Measurements from ENCODE around the gene PSG1.
"Not testable (repeated sequence)": the region's sequence is repeated elsewhere in the genome, so short reads cannot be mapped to it uniquely, and the experiment has no call there.

Gene PSG1

DNA sequence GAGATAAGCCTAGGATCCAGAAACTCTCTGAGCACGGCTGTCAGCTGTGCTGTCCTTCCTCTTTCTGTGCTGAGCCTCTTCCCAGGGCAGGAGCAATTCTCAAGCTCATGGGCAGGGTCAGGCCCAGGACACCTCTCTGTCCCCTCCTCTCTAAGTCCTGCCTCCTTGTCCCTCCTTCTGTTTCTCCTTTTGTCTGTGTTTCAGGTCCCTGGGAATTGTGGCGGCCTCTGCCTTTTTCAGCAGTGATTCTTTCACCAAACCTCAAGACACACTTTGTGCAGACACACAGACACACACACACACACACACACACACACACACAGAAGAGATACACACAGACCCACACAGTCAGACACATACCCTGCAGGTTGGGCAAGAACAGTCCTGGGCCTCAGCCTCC is at the start of gene PSG1:
TSS of gene PSG1 (minus strand) at position 101 of the 400 bp plus-strand sequence. CDS start 132 bp downstream, outside the sequence.
- DNase-seq, result no peak

DNA sequence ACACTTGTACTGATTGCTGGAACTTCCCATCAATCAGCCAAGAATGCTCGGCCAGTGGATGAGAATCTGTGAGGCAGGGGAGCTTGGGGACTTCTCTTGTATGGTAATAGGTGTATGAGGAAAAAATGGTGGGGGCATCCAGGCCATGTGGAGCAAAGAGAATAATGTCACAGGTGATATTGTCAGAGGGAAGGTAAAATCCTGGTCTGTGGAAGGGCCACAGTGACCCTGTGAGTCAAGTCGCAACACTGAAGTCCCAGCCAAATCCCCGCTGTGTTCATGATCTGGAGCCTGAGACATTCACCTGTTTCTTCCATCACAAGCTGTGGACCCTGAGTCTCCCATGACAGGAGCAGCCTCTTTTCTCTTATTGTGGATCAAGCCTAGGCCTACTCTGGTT is 49.4 kb upstream of the PSG1 start:
- DNase-seq, result no peak

DNA sequence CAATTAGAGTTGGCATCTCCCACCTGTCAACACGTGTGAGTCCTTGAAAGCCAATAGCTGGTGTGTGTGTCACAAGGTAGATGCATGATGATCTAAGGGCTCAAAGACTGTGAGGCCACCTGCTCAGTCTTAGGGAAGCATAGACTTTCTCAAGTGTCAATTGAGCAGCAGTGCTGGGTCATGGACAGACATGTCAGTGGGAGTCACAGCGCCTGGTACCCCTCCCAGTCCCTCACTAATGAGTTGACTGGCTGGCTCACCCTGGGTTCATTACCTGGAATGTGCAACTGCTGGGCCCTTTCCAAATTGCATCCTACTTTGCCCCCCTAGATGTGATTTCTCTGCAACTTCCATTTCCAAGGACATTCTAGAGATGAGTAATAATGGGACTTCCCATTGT is 47.3 kb upstream of the PSG1 start:
- DNase-seq, result no peak

DNA sequence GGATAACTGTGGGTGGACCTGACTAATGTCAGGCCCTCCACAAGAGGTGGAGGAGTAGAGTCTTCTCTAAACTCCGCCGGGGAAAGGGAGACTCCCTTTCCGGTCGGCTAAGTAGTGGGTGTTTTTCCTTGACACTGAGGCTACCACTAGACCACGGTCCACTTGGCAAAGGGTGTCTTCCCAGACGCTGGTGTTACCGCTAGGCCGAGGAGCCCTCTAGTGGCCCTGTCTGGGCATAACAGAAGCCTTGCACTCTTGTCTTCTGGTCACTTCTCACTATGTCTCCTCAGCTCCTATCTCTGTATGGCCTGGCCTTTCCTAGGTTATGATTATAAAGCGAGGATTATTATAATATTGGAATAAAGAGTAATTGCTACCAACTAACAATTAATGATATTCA is 43.6 kb upstream of the PSG1 start:
- not testable (repeated sequence) for DNase-seq

DNA sequence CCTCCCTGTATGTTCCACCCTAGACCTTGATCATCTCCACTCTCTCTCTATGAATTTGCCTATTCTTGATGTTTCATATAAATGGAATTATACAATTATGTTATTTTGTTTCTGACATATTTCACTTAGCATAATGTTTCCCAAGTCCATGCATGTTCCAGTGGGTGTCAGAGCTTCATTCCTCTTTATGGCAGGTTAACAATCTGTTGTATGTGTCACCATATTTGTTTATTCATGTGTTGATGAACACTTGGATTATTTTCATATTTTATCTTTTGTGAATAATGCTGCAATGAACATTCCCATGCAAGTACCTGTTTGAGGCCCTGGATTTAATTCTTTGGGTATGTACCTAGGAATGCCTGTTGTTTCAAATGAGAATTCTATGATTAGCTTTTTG is 41.5 kb upstream of the PSG1 start:
- DNase-seq, result not testable (repeated sequence)

DNA sequence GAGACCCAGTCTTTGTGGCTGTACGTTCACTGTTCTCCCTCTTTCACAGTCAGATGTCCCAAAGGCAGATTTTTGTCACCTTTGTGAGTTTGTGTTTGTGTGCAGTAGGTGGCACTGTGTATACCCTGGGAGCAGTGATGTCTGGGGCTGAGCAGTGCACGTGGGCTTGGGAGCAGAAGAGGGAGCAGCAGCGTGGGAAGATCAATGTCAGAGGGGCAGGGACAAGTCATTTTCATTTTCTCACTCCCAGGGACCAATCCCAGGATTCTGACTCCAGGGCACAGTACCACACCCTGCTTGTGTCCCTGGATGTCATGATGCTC is 40.2 kb upstream of the PSG1 start:
- DNase-seq, result no peak

DNA sequence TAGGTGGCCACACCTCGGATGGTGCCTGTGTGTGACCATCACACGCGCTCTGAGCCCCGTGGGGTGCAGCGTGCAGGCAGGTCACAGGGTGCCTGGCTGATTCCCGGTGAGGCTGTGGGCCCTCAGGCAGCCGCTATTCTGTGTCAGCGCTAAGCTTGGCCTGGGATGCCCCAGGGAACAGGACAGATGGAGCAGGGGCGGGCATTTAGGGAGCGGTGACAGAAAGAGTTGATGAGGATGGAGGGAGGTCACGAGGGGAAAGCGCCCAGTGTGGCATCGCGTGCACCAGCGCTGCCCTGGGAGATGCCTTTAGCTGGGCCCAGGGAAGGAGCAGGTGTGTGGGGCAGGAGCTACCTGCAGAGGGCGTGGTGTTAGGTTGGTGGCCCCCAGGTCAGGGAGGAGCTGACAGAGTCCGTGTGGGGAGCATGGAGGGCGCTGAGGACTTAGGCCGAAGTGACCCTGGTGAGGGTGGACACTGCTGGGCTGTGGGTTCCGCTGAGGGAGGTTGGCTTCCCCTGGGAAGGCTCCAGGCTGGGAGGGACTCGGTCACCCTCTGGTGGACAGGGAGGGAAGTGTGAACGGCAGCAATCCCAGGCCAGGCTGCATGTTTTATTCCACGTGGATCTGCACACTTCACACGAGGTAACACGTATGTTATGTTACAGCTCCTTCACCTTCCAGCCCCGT is 39.7 kb upstream of the PSG1 start:
- not testable (repeated sequence) for DNase-seq

DNA sequence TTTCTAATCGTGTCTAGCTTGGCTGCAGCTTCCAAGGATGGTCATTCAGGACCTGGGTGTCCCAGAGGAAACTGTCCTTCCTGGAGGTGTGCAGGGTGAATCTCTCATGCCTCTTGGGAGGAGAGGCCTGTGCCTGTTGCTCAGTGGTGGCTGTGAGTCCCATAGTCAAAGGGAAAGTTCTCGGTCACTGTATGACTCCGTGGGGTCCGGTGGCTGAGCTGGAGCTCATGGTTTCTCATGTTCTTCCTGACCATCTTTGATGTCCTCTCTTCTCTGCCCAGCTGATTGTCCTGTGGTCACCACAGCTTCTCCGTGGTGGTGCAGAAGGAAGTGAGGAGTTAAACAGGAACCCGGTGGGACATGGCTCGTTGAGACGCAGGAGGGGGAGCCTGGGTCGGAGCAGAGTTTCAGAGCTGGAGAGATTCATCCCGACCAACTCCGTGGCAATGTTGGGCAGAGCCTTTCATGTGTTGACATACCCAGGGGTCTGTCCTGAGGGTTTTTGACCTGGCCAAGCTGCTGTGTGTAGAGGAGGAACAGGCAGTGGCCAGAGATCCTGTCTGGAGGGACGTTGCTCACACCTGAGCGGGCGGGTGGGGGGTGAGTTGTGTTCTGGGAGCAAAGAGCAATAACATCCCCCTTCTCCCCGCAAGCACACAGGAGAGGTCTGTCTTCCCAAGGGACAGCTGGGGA is 39.0 kb upstream of the PSG1 start:
- not testable (repeated sequence) for DNase-seq

DNA sequence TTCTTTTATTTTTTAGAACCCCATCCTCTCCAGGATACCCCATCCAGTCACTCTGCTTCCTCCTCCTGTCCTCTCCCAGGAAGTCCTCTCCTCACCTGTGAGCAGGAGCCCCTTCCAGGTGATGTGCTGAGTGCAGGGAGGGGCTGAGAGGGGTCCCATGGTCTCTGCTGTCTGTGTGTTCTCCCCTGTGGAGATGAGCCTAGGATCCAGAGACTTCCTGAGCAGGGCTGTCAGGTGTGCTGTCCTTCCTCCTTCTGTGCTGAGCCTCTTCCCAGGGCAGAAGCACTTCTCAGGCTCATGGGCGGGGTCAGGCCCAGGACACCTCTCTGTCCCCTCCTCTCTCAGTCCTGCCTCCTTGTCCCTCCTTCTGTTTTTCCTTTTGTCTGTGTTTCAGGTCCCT is 38.1 kb upstream of the PSG1 start, which contains the start of gene PSG6:
TSS of gene PSG6 (minus strand) at position 261 of the 400 bp plus-strand sequence. CDS start at position 159, 102 bp downstream.
- DNase-seq, result not testable (repeated sequence)

DNA sequence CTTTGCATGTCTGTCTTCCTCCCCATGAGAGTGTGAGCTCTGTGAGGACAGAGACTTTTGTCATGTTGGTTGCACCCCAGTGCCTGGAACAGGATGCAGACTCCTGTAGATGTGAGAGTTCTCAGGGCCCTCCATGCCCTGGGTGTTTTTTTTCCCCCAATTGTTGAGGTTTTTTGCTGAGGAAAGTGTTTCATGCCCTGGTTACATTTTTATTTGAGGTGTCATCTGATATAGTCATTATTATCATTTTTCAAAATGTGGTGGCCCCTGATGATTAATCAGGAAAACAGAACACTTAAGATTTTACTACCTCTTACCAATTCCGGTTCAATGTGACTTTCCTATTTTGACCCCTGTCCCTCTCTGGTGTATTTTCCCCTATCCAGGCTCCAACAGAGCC is 37.4 kb upstream of the PSG1 start:
- not testable (repeated sequence) for DNase-seq

DNA sequence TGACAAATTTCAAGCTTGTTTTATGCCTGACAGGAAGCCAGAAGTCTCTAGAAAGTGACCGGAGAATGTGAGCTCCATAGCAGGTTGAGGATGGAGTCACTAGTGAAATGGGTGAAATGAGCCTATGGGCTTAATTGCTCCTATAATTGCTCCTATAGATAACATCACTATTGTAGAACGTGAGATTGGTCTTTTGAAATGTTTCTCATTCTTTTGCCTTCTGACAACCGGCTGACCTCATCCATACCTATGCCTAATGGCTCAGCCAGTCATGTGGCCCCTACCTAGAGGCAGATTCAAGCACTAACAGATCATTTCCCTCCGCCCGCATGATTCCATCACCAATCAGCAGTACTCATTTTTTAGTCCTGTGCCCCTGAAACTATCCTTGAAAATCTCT is 34.0 kb upstream of the PSG1 start:
- DNase-seq, result not testable (repeated sequence)

DNA sequence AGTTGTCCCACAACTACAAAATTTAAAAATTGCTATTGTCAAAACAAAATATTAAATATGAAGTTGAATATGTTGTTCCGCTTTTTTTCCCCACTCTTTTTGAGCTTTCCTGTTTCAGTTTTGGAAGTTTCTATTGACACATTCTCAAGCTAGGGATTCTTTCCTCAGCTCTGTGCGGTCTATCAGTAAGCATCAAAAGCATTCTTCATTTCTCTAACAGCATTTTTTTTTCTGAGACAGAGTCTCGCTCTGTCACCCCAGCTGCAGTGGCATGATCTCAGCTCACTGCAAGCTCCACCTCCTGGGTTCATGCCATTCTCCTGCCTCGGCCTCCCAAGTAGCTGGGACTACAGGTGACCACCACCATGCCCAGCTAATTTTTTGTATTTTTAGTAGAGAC is 33.4 kb upstream of the PSG1 start:
- DNase-seq, result not testable (repeated sequence)

DNA sequence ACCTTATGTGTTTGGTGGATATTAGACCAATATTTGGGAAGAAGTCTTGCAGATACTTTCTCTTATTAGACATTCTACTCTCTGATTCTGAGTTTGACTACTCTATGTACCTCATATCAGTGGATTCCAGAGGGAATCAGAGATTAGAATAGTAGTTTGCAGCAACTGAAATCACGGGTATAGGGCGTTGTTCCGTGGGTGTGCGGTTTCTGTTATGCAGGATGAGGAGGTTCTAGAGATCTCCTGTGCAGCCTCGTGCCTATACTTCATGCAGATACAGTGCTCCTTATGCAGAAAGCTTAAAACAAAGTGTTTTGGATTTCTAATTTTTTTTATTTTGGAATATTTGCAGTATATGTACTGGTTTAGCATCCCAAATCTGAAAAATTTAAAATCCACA is 32.2 kb upstream of the PSG1 start:
- DNase-seq, result not testable (repeated sequence)

DNA sequence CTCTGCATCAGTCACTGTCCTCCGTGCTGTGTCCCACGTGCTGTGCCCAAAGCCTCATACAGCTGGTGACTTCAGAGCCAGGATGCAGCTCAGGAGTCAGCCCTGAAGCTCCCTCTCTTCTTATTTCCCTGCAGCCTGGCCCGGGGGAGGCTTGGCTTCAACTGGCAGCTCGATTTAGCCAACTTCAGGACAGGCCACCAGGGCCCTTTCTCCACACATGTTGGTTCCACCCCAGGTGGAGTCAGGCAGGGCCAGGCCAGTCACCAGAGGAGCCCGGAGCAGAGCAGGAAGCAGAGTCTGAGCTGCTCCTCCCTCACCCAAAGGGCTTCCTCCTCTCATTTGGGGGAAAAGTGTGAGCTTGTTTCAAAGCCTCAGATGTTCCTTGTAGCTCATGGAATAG is 26.6 kb upstream of the PSG1 start:
- not testable (repeated sequence) for DNase-seq

DNA sequence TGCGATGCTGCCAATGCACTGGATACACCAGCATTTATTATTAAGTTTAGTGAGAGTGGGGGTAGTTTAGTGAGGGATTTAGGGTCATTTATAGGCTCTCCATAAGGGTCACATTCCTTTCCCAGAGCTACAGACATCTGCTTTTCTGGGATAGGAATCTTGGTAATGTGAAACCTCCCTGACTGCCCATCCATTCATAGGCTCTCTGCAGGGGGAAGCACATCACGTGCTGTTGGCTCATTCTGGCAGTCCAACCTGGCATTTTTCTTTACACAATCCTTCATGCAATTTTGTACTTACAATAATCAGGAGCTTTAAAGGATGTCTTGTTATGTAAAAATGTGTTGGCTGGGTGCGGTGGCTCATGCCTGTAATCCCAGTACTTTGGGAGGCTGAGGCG is 21.0 kb upstream of the PSG1 start:
- not testable (repeated sequence) for DNase-seq

DNA sequence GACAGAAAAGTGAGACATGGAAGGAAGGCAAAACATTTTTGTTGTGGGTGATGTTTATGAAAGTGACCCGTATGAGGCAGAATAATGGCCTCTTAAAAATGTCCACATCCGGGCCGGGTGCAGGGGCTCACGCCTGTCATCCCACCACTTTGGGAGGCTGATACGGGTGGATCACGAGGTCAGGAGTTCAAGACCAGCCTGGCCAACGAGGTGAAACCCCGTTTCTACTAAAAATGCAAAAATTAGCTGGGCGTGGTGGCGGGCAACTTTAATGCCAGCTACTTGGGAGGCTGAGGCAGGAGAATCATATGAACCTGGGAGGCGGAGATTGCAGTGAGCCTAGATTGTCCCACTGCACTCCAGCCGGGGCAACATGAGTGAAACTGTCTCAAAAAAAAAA is 20.2 kb upstream of the PSG1 start:
- not testable (repeated sequence) for DNase-seq

DNA sequence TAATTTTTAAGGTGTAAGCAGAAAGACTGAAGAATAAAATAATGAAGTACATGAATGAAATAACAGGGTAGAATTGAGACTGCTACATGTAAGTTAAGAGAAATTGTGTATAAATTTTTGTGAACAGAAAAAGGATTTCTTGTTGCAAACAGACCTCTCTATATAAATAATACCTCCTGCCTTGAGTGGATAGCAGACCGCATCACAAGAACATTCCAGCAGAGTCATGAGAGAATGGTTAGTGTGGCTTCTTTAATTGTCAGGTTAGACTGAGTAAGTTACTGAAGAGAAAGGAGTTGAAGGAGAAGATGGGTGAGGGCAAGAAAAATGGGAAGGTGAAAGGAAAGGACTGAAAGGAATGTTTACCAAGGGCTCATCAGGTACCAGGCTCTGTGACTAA is 19.6 kb upstream of the PSG1 start:
- not testable (repeated sequence) for DNase-seq

DNA sequence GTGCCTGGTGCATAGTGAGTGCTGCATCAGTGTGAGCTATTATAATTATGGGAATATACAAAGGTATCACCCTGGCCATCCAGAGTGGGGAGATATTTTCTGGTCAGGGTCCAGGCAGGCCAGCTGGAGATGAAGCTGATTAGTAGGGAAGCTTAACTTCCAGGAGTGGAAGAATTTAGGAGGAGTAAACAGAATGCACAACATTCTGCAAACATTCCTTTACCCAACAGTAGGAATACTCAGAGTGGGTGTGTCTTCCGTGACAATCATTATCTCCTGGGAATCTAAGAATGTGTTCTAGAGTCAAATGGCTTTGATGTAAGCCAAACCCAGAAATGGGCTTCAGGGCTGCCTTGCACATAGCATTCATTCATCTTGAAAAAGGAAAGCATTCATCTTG is 19.1 kb upstream of the PSG1 start:
- DNase-seq, result not testable (repeated sequence)

DNA sequence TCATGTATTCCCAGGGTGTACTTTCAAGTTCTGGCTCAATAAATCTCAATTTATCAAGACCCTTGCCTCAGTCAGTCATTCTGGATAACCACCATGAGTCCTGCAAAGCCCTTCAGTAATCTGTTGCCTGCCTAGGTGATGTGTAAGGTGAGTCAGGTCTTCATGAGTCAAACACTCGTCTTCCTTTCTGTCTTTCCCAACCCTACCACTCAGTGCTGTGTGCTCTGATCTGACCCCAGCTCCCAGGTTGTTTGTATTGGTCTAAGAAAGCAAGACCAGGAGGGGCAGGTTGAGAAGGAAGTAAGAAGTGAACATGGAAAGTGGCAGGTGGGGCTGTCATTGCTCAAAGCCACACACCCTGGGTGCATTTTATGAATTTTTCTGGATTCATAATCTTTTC is 18.2 kb upstream of the PSG1 start:
- not testable (repeated sequence) for DNase-seq

DNA sequence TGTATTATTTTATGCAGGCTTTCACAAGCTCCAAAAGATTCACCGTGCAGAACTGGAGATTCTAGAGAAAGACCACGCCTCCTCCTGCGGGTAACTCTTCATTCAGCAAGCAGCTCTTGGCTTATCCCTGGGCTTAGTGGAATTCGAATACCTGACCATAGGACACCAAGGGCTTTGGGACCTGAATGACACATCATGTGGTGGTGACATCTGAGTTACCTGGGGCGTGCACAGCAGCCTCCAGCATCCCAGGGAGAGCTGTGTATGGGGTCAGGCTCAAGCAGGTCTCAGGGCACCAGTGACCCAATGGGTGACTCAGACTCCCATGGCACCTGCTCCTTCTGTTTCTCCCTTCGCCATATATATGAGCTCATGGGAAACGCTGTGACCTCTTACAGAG is 10.9 kb upstream of the PSG1 start:
- not testable (repeated sequence) for DNase-seq

DNA sequence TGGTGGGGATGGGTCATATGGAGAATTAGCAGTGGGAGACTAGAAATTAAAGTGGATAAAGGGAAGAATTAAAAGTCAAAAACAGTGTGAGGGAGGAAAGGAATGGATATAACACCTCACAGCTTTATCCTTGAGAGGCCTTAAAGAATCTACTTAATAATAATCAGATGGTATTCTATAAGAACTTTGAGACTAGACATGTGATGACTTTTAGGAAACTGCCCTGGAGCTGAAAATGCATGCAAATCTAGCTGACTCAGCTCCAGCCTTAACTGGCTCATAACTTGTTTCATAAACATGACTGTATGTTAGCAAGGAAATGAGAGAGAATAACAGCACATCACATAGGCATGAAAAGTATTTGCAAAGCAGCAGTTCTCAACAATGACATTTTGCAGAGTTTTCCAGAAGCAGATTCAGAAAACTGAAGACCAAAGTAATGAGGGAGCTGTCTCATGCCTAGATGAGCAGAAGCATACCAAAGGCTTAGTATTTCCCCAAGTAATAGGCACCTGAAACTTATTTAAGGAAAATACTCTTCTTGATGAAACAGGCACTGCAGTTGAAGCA is 8.4 kb upstream of the PSG1 start:
- DNase-seq, result not testable (repeated sequence)

DNA sequence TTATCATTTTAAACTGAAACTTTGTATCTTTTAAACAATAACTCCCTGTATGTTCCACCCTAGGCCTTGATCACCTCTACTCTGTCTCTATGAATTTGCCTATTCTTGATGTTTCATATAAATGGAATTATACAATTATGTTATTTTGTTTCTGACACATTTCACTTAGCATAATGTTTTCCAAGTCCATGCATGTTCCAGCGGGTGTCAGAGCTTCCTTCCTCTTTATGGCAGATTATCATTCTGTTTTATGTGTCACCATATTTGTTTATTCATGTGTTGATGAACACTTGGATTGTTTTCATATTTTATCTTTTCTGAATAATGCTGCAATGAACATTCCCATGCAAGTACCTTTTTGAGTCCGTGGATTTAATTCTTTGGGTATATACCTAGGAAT is 3.2 kb upstream of the PSG1 start:
- not testable (repeated sequence) for DNase-seq

DNA sequence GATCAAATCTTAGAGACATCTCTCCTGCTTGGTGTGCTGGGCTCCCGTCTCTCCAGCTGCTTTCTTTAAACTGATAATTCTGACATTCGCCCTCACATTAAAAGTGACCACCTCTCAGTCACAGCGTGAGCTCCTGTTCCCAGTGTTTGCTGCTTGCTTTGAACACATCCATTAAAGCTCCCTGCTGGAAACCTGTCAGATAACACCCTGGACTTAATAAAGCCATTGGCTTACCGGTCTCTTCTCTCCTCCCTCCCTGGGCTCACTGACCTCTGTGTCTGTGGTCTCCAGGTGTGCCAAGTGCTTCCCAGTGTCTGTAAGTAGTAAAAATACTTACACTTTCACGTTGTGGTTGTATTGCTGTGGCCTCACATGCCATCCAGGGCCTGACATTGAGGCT is 2.5 kb upstream of the PSG1 start:
- DNase-seq, result not testable (repeated sequence)

DNA sequence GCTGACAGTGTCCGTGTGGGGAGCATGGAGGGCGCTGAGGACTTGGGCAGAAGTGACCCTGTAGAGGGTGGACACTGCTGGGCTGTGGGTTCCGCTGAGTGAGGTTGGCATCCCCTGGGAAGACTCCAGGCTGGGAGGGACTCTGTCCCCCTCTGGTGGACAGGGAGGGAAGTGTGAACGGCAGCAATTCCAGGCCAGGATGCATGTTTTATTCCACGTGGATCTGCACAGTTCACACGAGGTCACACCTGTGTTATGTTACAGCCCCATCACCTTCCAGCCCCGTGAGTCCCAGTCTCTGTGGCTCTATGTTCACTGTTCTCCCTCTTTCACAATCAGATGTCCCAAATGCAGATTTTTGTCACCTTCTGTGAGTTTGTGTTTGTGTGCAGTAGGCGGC is 1.8 kb upstream of the PSG1 start:
- DNase-seq, result not testable (repeated sequence)

Measured in GOT3 (cell line).